Measurements from ENCODE around the gene AK9.

GRCh38 chr6:109714611-109715010, 23.6 kb upstream of the AK9 start:
- TF ChIP-seq CTCF (conservative IDR thresholded peaks at IDR 0.05; ENCODE audit: low read depth, low read length) = no peak
- TF ChIP-seq EZH2 (IDR thresholded peaks at IDR 0.05; ENCODE audit: borderline replicate concordance, low read depth, low read length, poor library complexity, severe bottlenecking) = no peak

Measured in A673 (cell line).